B cell (primary cell): Measurements from ENCODE around the gene PPP1R10. TPM values are rescaled to one million over a fixed set of nuclear protein-coding genes. Genes with fewer than 3 reads are reported as not detected.
"Not testable (repeated sequence)": the region's sequence is repeated elsewhere in the genome, so short reads cannot be mapped to it uniquely, and the experiment has no call there.

Experiments used
- ATAC-seq: fragments of 200-7000 bp; cut with Tn5 transposase; one replicate; pipeline ENCODE4 v1.10.0; 2021; ENCODE audit warnings: low read depth, mild to moderate bottlenecking, moderate number of reproducible peaks, moderate library complexity
- CTCF ChIA-PET: fragments of 350-600 bp; sonication (Branson Sonifier 250); formaldehyde crosslinking; loops from one replicate; lab custom pipeline; 2021; ENCODE audit warnings: antibody characterized with exemption, inconsistent platforms; lab: Charles Lee
- POLR2A ChIA-PET: fragments of 350-600 bp; sonication (Branson Sonifier 250); formaldehyde crosslinking; loops from one replicate; lab custom pipeline; 2021; ENCODE audit warnings: antibody characterized with exemption; lab: Charles Lee
- DNase-seq: peaks from one replicate; pipeline ENCODE4 v3.0.0; 2013
- H2AFZ ChIP-seq: 2 replicates; pipeline ENCODE4 v1.6.1; 2012; ENCODE audit warnings: mild to moderate bottlenecking, low read depth, low read length; ENCODE audit not compliant: insufficient read depth, poor library complexity, severe bottlenecking
- H3K27ac ChIP-seq, 2 donors: 1 replicate in 1 of 2; 2 replicates in 1 of 2; pipeline ENCODE4 v1.5.1; 2012 to 2013; ENCODE audit warnings: low read length in 2 of 2, mild to moderate bottlenecking in 2 of 2, moderate library complexity in 1 of 2
- H3K27me3 ChIP-seq, 4 experiments: fragments of 200-600 bp in 1 of 4; sonication (generic) in 1 of 4; replicated peaks in 1 of 4; 1 replicate in 2 of 4; 2 replicates in 2 of 4; pipeline versions ENCODE4 v1.6.1 to v1.7.0; 2013 to 2016; ENCODE audit warnings: low read length in 3 of 4, mild to moderate bottlenecking in 2 of 4, mixed read lengths in 1 of 4, moderate library complexity in 1 of 4; ENCODE audit not compliant: insufficient read depth in 4 of 4, control insufficient read depth in 3 of 4; ENCODE audit errors: control extremely low read depth in 1 of 4
- H3K36me3 ChIP-seq, 2 experiments: replicated peaks in 1 of 2; 1 replicate in 1 of 2; 2 replicates in 1 of 2; pipeline versions ENCODE4 v1.6.1 to v1.7.1; 2013; ENCODE audit warnings: low read length in 1 of 2; ENCODE audit not compliant: insufficient read depth in 2 of 2, control insufficient read depth in 1 of 2; ENCODE audit errors: control extremely low read depth in 1 of 2, extremely low read depth in 1 of 2
- H3K4me1 ChIP-seq, 2 donors: fragments of 200-600 bp in 1 of 2; sonication (generic) in 1 of 2; 1 replicate in 1 of 2; 2 replicates in 1 of 2; pipeline versions ENCODE4 v1.5.1 to v1.6.1; 2013 to 2017; ENCODE audit warnings: low read length in 2 of 2; ENCODE audit not compliant: control insufficient read depth in 2 of 2, insufficient read depth in 2 of 2
- H3K4me2 ChIP-seq: replicated peaks from 2 replicates; pipeline ENCODE3; 2012; ENCODE audit warnings: mild to moderate bottlenecking, low read depth, low read length; ENCODE audit not compliant: poor library complexity, severe bottlenecking
- H3K4me3 ChIP-seq, 5 experiments: fragments of 200-600 bp in 1 of 5; sonication (generic) in 1 of 5; 1 replicate in 3 of 5; 2 replicates in 2 of 5; pipeline versions ENCODE4 v1.5.1 to v1.7.0; 2011 to 2016; ENCODE audit warnings: low read length in 4 of 5, mild to moderate bottlenecking in 4 of 5, low read depth in 2 of 5, control low read depth in 1 of 5, moderate library complexity in 1 of 5; ENCODE audit not compliant: insufficient read depth in 1 of 5; ENCODE audit errors: control extremely low read depth in 1 of 5, extremely low read depth in 1 of 5
- H3K79me2 ChIP-seq: fragments of 200-600 bp; sonication (generic); one replicate; pipeline ENCODE4 v1.6.0; 2016; ENCODE audit warnings: low read length; ENCODE audit not compliant: control insufficient read depth, insufficient read depth
- H3K9ac ChIP-seq: fragments of 200-600 bp; sonication (generic); 2 replicates; pipeline ENCODE4 v1.6.1; 2017; ENCODE audit warnings: mild to moderate bottlenecking, low read length, moderate library complexity
- H3K9me3 ChIP-seq, 3 donors: one replicate each; pipeline versions ENCODE4 v1.6.1 to v1.7.1; 2013; ENCODE audit warnings: low read length in 2 of 3; ENCODE audit not compliant: control insufficient read depth in 2 of 3, insufficient read depth in 1 of 3; ENCODE audit errors: control extremely low read depth in 1 of 3
- H4K20me1 ChIP-seq: 2 replicates; pipeline ENCODE4 v1.6.0; 2012; ENCODE audit warnings: mild to moderate bottlenecking, low read length; ENCODE audit not compliant: insufficient read depth, control insufficient read depth, poor library complexity, severe bottlenecking
- H3K27ac Mint-ChIP-seq: one replicate; pipeline ENCODE4 v1.8.0; 2021; ENCODE audit warnings: mixed read lengths
- H3K27me3 Mint-ChIP-seq: one replicate; pipeline ENCODE4 v1.8.0; 2021; ENCODE audit warnings: mixed read lengths
- H3K4me1 Mint-ChIP-seq: one replicate; pipeline ENCODE4 v1.8.0; 2021; ENCODE audit warnings: mixed read lengths
- H3K4me3 Mint-ChIP-seq: one replicate; pipeline ENCODE4 v1.8.0; 2021; ENCODE audit warnings: mixed read lengths
- H3K9me3 Mint-ChIP-seq: one replicate; pipeline ENCODE4 v1.8.0; 2022; ENCODE audit warnings: mixed read lengths; ENCODE audit not compliant: insufficient read depth
- CTCF ChIP-seq: fragments of 200-600 bp; IDR thresholded peaks from one replicate; pipeline ENCODE4 v1.8.0; 2022; ENCODE audit warnings: antibody characterized with exemption, mild to moderate bottlenecking
- EZH2 ChIP-seq: IDR thresholded peaks from 2 replicates; pipeline ENCODE4 v1.6.1; 2012; ENCODE audit warnings: borderline replicate concordance, low read depth, mild to moderate bottlenecking, moderate library complexity, low read length; ENCODE audit not compliant: insufficient read depth, poor library complexity, severe bottlenecking
- WGBS: methylation state at CpG from one replicate; pipeline ENCODE4 v1.1.5; 2013; ENCODE audit warnings: missing lambda C conversion rate; ENCODE audit not compliant: insufficient coverage; 5-methylcytosine and 5-hydroxymethylcytosine counted together
- intact Hi-C: fragments of 100-400 bp; cut with micrococcal nuclease; formaldehyde crosslinking; loops from one replicate; pipeline ENCODE4 v1.10.0; 2022
- polyA minus RNA-seq: library from RNA; depleted of rRNA, polyadenylated mRNA; stranded (reverse); fragments of >200 nt; gene quantifications from 2 replicates; pipeline ENCODE4 v1.2.3, GENCODE V29; 2012
- polyA plus RNA-seq: library from polyadenylated mRNA; depleted of rRNA; stranded (reverse); fragments of >200 nt; gene quantifications from 2 replicates; pipeline ENCODE4 v1.2.3, GENCODE V29; 2012
- total RNA-seq, 2 donors: library from RNA; stranded (reverse); fragments of 120-200 nt in 1 of 2; gene quantifications; 1 replicate in 1 of 2; 2 replicates in 1 of 2; pipeline versions ENCODE4 v1.2.3 to v1.2.4, GENCODE V29; 2013 to 2022

PPP1R10 gene
- total RNA-seq (157 and 177 TPM in 2 replicates), polyA plus RNA-seq (40.7 and 61.5 TPM in 2 replicates), polyA minus RNA-seq (164 and 265 TPM in 2 replicates)
- 245 TPM for total RNA-seq (2013)

- CTCF ChIA-PET, result interaction anchor here (1.3 to 2.4 kb wide), 5 partner anchors 62 to 100 kb away, joined by 3 to 9 read pairs (median 4); partner anchors contain the start of gene MDC1
- H3K36me3 ChIP-seq, result peaks cover 4 to 40% of the 10 kb centered on the region in 2 experiments
These were observed at the start of gene PPP1R10 for GRCh38 chr6:30616811-30617564. PPP1R10 (minus strand) TSS chr6:30617243; CDS start chr6:30609944, 7,299 bp downstream.

GRCh38 chr6:30666300-30666699, 49.3 kb upstream of the PPP1R10 start:
- H3K9me3 Mint-ChIP-seq, CTCF ChIA-PET, H3K9ac ChIP-seq, H3K4me3 Mint-ChIP-seq, H3K27me3 ChIP-seq, H3K27ac ChIP-seq, H3K4me1 ChIP-seq, H2AFZ ChIP-seq, H3K27ac Mint-ChIP-seq, ATAC-seq, H3K4me2 ChIP-seq, intact Hi-C loops, H4K20me1 ChIP-seq, H3K79me2 ChIP-seq, H3K9me3 ChIP-seq, H3K27me3 Mint-ChIP-seq, H3K4me3 ChIP-seq, DNase-seq: not testable (repeated sequence)
- H3K4me1 Mint-ChIP-seq, result peaks cover 12% of the 10 kb centered on the region
- POLR2A ChIA-PET, result interaction anchor here (0.6 kb wide), 1 partner anchor 18 kb away, joined by 5 read pairs; no protein-coding TSS in a partner anchor
- peaks cover 14 to 67% of the 10 kb centered on the region in 2 experiments for H3K36me3 ChIP-seq
- no CpG with 5 or more reads among the region's 2 CpGs for WGBS

More at GRCh38 chr6:30616811-30617564, at the start of gene PPP1R10:
- peak within 1 kb of the TSS; percentile 100 for H3K27ac Mint-ChIP-seq
- no peaks in the 10 kb centered on the region for H3K27me3 ChIP-seq
- peak within 1 kb of the TSS; percentile 99 for H3K27ac ChIP-seq
- peaks cover 68% of the 10 kb centered on the region for H3K79me2 ChIP-seq
- H2AFZ ChIP-seq, result peak within 1 kb of the TSS; percentile 82
- POLR2A ChIA-PET, result interaction anchor here (0.6 to 2.0 kb wide), 18 partner anchors 10 to 1355 kb away, joined by 3 to 12 read pairs (median 3); partner anchors contain the start of genes ABCF1, ATAT1, C6orf136 and DXO
- peak within 1 kb of the TSS; percentile 92 for H3K4me3 Mint-ChIP-seq
- peak within 1 kb of the TSS; percentile 93 to 100 (median 98) for H3K4me3 ChIP-seq
- no peaks in the 10 kb centered on the region for H4K20me1 ChIP-seq
- under 1% methylated on average over 37 of the region's 40 CpGs for WGBS
- H3K9me3 Mint-ChIP-seq, result no peaks in the 10 kb centered on the region
- peaks cover 38% of the 10 kb centered on the region for H3K4me1 Mint-ChIP-seq
- no peaks in the 10 kb centered on the region for H3K9me3 ChIP-seq
- DNase-seq, result peak; percentile 100
- no peaks in the 10 kb centered on the region for H3K27me3 Mint-ChIP-seq
- peak within 1 kb of the TSS; percentile 100 for H3K9ac ChIP-seq
- intact Hi-C loops, result loop anchor here (1.0 to 10.0 kb wide), 12 partner anchors 9 to 738 kb away; partner anchors contain the start of genes ABCF1, ATAT1, C6orf136 and DHX16
- TF ChIP-seq CTCF (no peak), EZH2 (no peak)
- H3K4me2 ChIP-seq, result peak within 1 kb of the TSS; percentile 82
- H3K4me1 ChIP-seq, result peaks cover 33 to 36% of the 10 kb centered on the region in 2 donors
- ATAC-seq, result peak; percentile 77
